Kidney (tissue), 14 donors: Measurements from ENCODE around the gene PITPNC1. TPM values are rescaled to one million over a fixed set of nuclear protein-coding genes. Genes with fewer than 3 reads are reported as not detected.
A peak's percentile ranks its signal among the peaks of the same experiment; 100 is the strongest.

Experiments used
- DNase-seq, 5 donors: peaks; one replicate each; pipeline ENCODE4 v3.0.0-alpha.2; 2013 to 2020
- FAIRE-seq: peaks from 2 replicates; lab custom pipeline; 2012; peaks lifted over from hg19 to GRCh38; lab: Jason Lieb, UNC
- H3K27ac ChIP-seq, 2 donors: one replicate each; pipeline ENCODE4 v1.7.0; 2013; ENCODE audit warnings: low read depth in 2 of 2, low read length in 2 of 2, inconsistent platforms in 1 of 2
- H3K27me3 ChIP-seq: one replicate; pipeline ENCODE4 v1.7.1; 2013; ENCODE audit warnings: low read length, inconsistent platforms; ENCODE audit not compliant: control insufficient read depth, insufficient read depth
- H3K36me3 ChIP-seq, 3 donors: one replicate each; pipeline versions ENCODE4 v1.7.0 to v1.7.1; 2013; ENCODE audit warnings: low read length in 3 of 3, control low read depth in 1 of 3, inconsistent platforms in 1 of 3; ENCODE audit not compliant: insufficient read depth in 3 of 3, control insufficient read depth in 2 of 3
- H3K4me1 ChIP-seq, 3 donors: one replicate each; pipeline versions ENCODE4 v1.7.0 to v1.7.1; 2013; ENCODE audit warnings: low read length in 3 of 3, inconsistent platforms in 1 of 3, low read depth in 1 of 3; ENCODE audit not compliant: control insufficient read depth in 2 of 3, insufficient read depth in 2 of 3
- H3K4me3 ChIP-seq, 3 donors: one replicate each; pipeline versions ENCODE4 v1.7.0 to v1.8.1; 2013; ENCODE audit warnings: low read length in 3 of 3, control low read depth in 1 of 3, inconsistent platforms in 1 of 3
- H3K9ac ChIP-seq, 3 donors: one replicate each; pipeline versions ENCODE4 v1.7.0 to v1.7.1; 2013; ENCODE audit warnings: low read length in 3 of 3, control low read depth in 1 of 3, inconsistent platforms in 1 of 3
- H3K9me3 ChIP-seq, 3 donors: one replicate each; pipeline versions ENCODE4 v1.7.0 to v1.7.1; 2013; ENCODE audit warnings: low read length in 3 of 3, control low read depth in 1 of 3, inconsistent platforms in 1 of 3; ENCODE audit not compliant: control insufficient read depth in 2 of 3, insufficient read depth in 1 of 3
- CTCF ChIP-seq: IDR thresholded peaks from 3 replicates; pipeline ENCODE4 v1.5.1; 2012; ENCODE audit warnings: mild to moderate bottlenecking, moderate library complexity, borderline replicate concordance; ENCODE audit not compliant: insufficient read depth; ENCODE audit errors: extremely low read depth
- intact Hi-C: fragments of 100-400 bp; cut with DNase I; formaldehyde crosslinking; loops from one replicate; pipeline ENCODE4 v1.11.1; 2022
- polyA plus RNA-seq: library from polyadenylated mRNA; stranded (reverse); fragments of 350-450 nt; fragmentation: Illumina TruSeq; extraction: RNeasy Lipid Tissue Mini Kit (QIAGEN cat#74804); gene quantifications from one replicate; pipeline ENCODE4 v1.2.3, GENCODE V29; 2014; ENCODE audit warnings: low read depth, low replicate concordance; ENCODE audit not compliant: insufficient read depth
- total RNA-seq: library from RNA; stranded (reverse); fragmentation: NEBNext Ultra II Directional; extraction: Animal tissue kit (Norgen Biotek cat#: 25700); gene quantifications from one replicate; pipeline ENCODE4 v1.2.1, GENCODE V29; 2021
- donor health status: control.
- donor health status: control.
- donor health status: control.
- donor health status: control.
- donor health status: control.
- donor health status: DM: yes; HTN: yes; CAD: no.
- donor health status: Normal renal cell carcinoma (clear cell type).

The PITPNC1 gene
- total and polyA plus RNA-seq, 2 donors from 2014 or later: 14.2 to 41.3 TPM

GRCh38 chr17:67520916-67521774 is 144.1 kb downstream of the PITPNC1 start:
- Histone ChIP-seq H3K9ac (no peak overlapping the region), H3K4me1 (peaks cover 0 to 6% (median 0%) of the 10 kb centered on the region in 3 donors), H3K4me3 (no peak overlapping the region), H3K27ac (no peak overlapping the region), H3K36me3 (no peaks in the 10 kb centered on the region), H3K27me3 (no peaks in the 10 kb centered on the region), H3K9me3 (no peaks in the 10 kb centered on the region)
- FAIRE-seq (no peak), DNase-seq (peak in 1 of 5 donors; percentile 27)
- TF ChIP-seq CTCF: no peak
- intact Hi-C loops: no loop called here

- DNase-seq (no peak), FAIRE-seq (no peak)
- no peak overlapping the region for H3K27ac ChIP-seq
- no peaks in the 10 kb centered on the region for H3K9me3 ChIP-seq
- no peaks in the 10 kb centered on the region for H3K36me3 ChIP-seq
- intact Hi-C loops: no loop called here
- no peaks in the 10 kb centered on the region for H3K27me3 ChIP-seq
- peaks cover 0 to 4% (median 0%) of the 10 kb centered on the region in 3 donors for H3K4me1 ChIP-seq
- no peak for TF ChIP-seq CTCF
- H3K4me3 ChIP-seq: no peak overlapping the region
- no peak overlapping the region for H3K9ac ChIP-seq
These were observed 144.6 kb downstream of the PITPNC1 start for GRCh38 chr17:67521775-67522069.

- intact Hi-C loops: no loop called here
These were observed 146.0 kb downstream of the PITPNC1 start for GRCh38 chr17:67523101-67523500.

More at GRCh38 chr17:67523101-67523500, 146.0 kb downstream of the PITPNC1 start:
- Histone ChIP-seq H3K9me3 (no peaks in the 10 kb centered on the region), H3K4me1 (peaks cover 0 to 4% (median 0%) of the 10 kb centered on the region in 3 donors), H3K4me3 (no peak overlapping the region), H3K27ac (no peak overlapping the region), H3K36me3 (no peaks in the 10 kb centered on the region), H3K9ac (no peak overlapping the region), H3K27me3 (no peaks in the 10 kb centered on the region)
- no peak for TF ChIP-seq CTCF
- DNase-seq (no peak), FAIRE-seq (no peak)
